NCI-H446 treated with DMSO at 0.1 percent for 48 hours (cell line): ENCODE results near the gene EXOSC10.
A peak's percentile ranks its signal among the peaks of the same experiment; 100 is the strongest.

ENCODE experiments used
- DNase-seq: peaks from one replicate; lab custom pipeline; 2025; lab: John Stamatoyannopoulos, UW

Gene EXOSC10

GRCh38 chr1:11099310-11100148 is at the start of gene EXOSC10:
TSS of gene EXOSC10 (minus strand) at chr1:11099869. CDS start at chr1:11099831, 38 bp downstream.
- DNase-seq: peak; percentile 77

- DNase-seq: no peak
Measured at GRCh38 chr1:11147197-11147770, 47.6 kb upstream of the EXOSC10 start.

- DNase-seq: no peak
Measured at GRCh38 chr1:11145741-11146140, 46.1 kb upstream of the EXOSC10 start.

- no peak for DNase-seq
Measured at GRCh38 chr1:11144570-11145256, 45.0 kb upstream of the EXOSC10 start.

GRCh38 chr1:11143907-11144306 is 44.2 kb upstream of the EXOSC10 start:
- DNase-seq: no peak

- no peak for DNase-seq
Measured at GRCh38 chr1:11143401-11143800, 43.7 kb upstream of the EXOSC10 start.

GRCh38 chr1:11142618-11143391 is 43.1 kb upstream of the EXOSC10 start:
- DNase-seq: no peak

- DNase-seq: no peak
Measured at GRCh38 chr1:11138952-11139351, 39.3 kb upstream of the EXOSC10 start.

GRCh38 chr1:11138029-11138428 is 38.4 kb upstream of the EXOSC10 start:
- no peak for DNase-seq

- DNase-seq: no peak
Measured at GRCh38 chr1:11134898-11135266, 35.2 kb upstream of the EXOSC10 start.

- DNase-seq: peak; percentile 31
Measured at GRCh38 chr1:11134251-11134897, 34.7 kb upstream of the EXOSC10 start.

- no peak for DNase-seq
Measured at GRCh38 chr1:11132563-11133293, 33.1 kb upstream of the EXOSC10 start.

GRCh38 chr1:11131816-11132215 is 32.1 kb upstream of the EXOSC10 start:
- no peak for DNase-seq

- no peak for DNase-seq
Measured at GRCh38 chr1:11130406-11130805, 30.7 kb upstream of the EXOSC10 start.

GRCh38 chr1:11129649-11130390 is 30.2 kb upstream of the EXOSC10 start:
- no peak for DNase-seq

GRCh38 chr1:11126569-11126968 is 26.9 kb upstream of the EXOSC10 start:
- DNase-seq: no peak

GRCh38 chr1:11125931-11126330 is 26.3 kb upstream of the EXOSC10 start:
- no peak for DNase-seq

- no peak for DNase-seq
Measured at GRCh38 chr1:11124965-11125364, 25.3 kb upstream of the EXOSC10 start.

GRCh38 chr1:11116318-11116717 is 16.6 kb upstream of the EXOSC10 start:
- no peak for DNase-seq

GRCh38 chr1:11114966-11115365 is 15.3 kb upstream of the EXOSC10 start:
- DNase-seq: no peak
